Measurements from ENCODE around the gene HYDIN.
"Not testable (repeated sequence)": the region's sequence is repeated elsewhere in the genome, so short reads cannot be mapped to it uniquely, and the experiment has no call there.

HYDIN gene

GRCh38 chr16:70987019-70987715 is 243.4 kb downstream of the HYDIN start:
- not testable (repeated sequence) for DNase-seq

- DNase-seq, result not testable (repeated sequence)
Measured at GRCh38 chr16:70984675-70985074, 245.8 kb downstream of the HYDIN start.

- DNase-seq, result not testable (repeated sequence)
Measured at GRCh38 chr16:70968332-70968731, 262.2 kb downstream of the HYDIN start.

- DNase-seq, result not testable (repeated sequence)
Measured at GRCh38 chr16:70960169-70960568, 270.4 kb downstream of the HYDIN start.

- not testable (repeated sequence) for DNase-seq
Measured at GRCh38 chr16:70954922-70955321, 275.6 kb downstream of the HYDIN start.

GRCh38 chr16:70953824-70954223 is 276.7 kb downstream of the HYDIN start:
- not testable (repeated sequence) for DNase-seq

GRCh38 chr16:70943551-70943950 is 287.0 kb downstream of the HYDIN start:
- DNase-seq, result not testable (repeated sequence)

- not testable (repeated sequence) for DNase-seq
Measured at GRCh38 chr16:70939690-70940359, 290.7 kb downstream of the HYDIN start.

GRCh38 chr16:70936781-70937525 is 293.6 kb downstream of the HYDIN start:
- DNase-seq, result not testable (repeated sequence)

GRCh38 chr16:70935325-70935724 is 295.2 kb downstream of the HYDIN start:
- DNase-seq, result not testable (repeated sequence)

GRCh38 chr16:70933746-70934145 is 296.8 kb downstream of the HYDIN start:
- not testable (repeated sequence) for DNase-seq

GRCh38 chr16:70930757-70931156 is 299.8 kb downstream of the HYDIN start:
- not testable (repeated sequence) for DNase-seq

GRCh38 chr16:70922164-70922563 is 308.4 kb downstream of the HYDIN start:
- not testable (repeated sequence) for DNase-seq

- DNase-seq, result not testable (repeated sequence)
Measured at GRCh38 chr16:70920661-70921060, 309.9 kb downstream of the HYDIN start.

- DNase-seq, result not testable (repeated sequence)
Measured at GRCh38 chr16:70888208-70888607, 342.3 kb downstream of the HYDIN start.

GRCh38 chr16:70884652-70885051 is 345.9 kb downstream of the HYDIN start:
- DNase-seq, result not testable (repeated sequence)

GRCh38 chr16:70882311-70882710 is 348.2 kb downstream of the HYDIN start:
- not testable (repeated sequence) for DNase-seq

GRCh38 chr16:70877895-70878294 is 352.6 kb downstream of the HYDIN start:
- DNase-seq, result not testable (repeated sequence)

GRCh38 chr16:70876442-70876841 is 354.1 kb downstream of the HYDIN start:
- not testable (repeated sequence) for DNase-seq

GRCh38 chr16:70864698-70865097 is 365.8 kb downstream of the HYDIN start:
- DNase-seq, result not testable (repeated sequence)

- DNase-seq, result not testable (repeated sequence)
Measured at GRCh38 chr16:70861996-70862395, 368.5 kb downstream of the HYDIN start.

GRCh38 chr16:70851299-70851698 is 379.2 kb downstream of the HYDIN start:
- DNase-seq, result not testable (repeated sequence)

GRCh38 chr16:70823498-70824118 is 406.9 kb downstream of the HYDIN start:
- DNase-seq, result not testable (repeated sequence)
